HepG2 (cell line): ENCODE results near the gene LCMT2.

ENCODE experiments used
- FOSL1 ChIP-seq: sonication (generic); formaldehyde crosslinking; IDR thresholded peaks from 2 replicates; pipeline ENCODE4 v1.9.0; 2021; ENCODE audit warnings: missing genetic modification reagents, borderline replicate concordance
- POLR2A ChIP-seq, 2 experiments: IDR thresholded peaks; 2 replicates each; pipeline ENCODE4 v1.6.1; 2011; ENCODE audit warnings: low read depth in 2 of 2, low read length in 2 of 2, mild to moderate bottlenecking in 1 of 2, moderate library complexity in 1 of 2; ENCODE audit not compliant: insufficient read depth in 1 of 2
- SRF ChIP-seq: IDR thresholded peaks from 2 replicates; pipeline ENCODE4 v1.6.1; 2011; ENCODE audit warnings: mild to moderate bottlenecking, low read depth, low read length, moderate library complexity
- ZNF761 ChIP-seq: sonication (generic); formaldehyde crosslinking; conservative IDR thresholded peaks from 2 replicates; pipeline ENCODE4 v1.4.0; 2020; ENCODE audit warnings: mild to moderate bottlenecking, missing genetic modification reagents
- TF ChIP-seq, protein P1 (sequence below): sonication (generic); formaldehyde crosslinking; IDR thresholded peaks from 2 replicates; pipeline ENCODE4 v1.5.0; 2020; ENCODE audit warnings: missing genetic modification reagents

DNA sequence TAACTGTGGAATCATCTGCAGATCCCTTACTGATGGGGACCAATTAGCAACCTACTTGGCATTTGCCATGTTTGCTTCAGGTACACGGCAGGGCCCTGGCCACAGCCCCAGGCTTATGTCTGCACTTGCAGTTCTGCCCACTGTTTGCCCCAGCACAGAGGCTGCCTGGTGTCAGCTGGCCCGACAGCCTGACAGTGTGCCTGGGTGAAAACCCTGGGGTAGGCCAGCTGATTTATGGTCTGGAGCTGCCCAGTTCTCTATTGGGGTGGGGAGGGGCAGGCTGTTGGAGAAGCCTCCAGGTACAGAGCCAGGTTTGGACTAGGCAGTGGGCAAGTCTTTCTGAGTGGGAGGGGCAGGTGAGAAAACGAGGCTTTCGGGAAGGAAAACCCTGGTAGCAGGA lies 52.5 kb downstream of the LCMT2 start:
- TF ChIP-seq SRF, result no peak
- TF ChIP-seq POLR2A (IDR thresholded peaks at IDR 0.05; ENCODE audit: insufficient read depth in 1 of 2, low read depth in 2 of 2, low read length in 2 of 2), result no peak
- no peak for TF ChIP-seq FOSL1 (CRISPR knock-in tag)
- TF ChIP-seq ZNF761 (CRISPR knock-in tag), result no peak
- TF ChIP-seq, protein P1, sequence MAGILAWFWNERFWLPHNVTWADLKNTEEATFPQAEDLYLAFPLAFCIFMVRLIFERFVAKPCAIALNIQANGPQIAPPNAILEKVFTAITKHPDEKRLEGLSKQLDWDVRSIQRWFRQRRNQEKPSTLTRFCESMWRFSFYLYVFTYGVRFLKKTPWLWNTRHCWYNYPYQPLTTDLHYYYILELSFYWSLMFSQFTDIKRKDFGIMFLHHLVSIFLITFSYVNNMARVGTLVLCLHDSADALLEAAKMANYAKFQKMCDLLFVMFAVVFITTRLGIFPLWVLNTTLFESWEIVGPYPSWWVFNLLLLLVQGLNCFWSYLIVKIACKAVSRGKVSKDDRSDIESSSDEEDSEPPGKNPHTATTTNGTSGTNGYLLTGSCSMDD (CRISPR knock-in tag), result no peak
